HEK293 (cell line): ENCODE data around the gene ARHGAP26.
A peak's percentile ranks its signal among the peaks of the same experiment; 100 is the strongest.
"Not testable (repeated sequence)": the region's sequence is repeated elsewhere in the genome, so short reads cannot be mapped to it uniquely, and the experiment has no call there.

Experiments used
- CTCF ChIA-PET: fragments of 350-600 bp; formaldehyde crosslinking; extraction: SDS; loops from one replicate; lab custom pipeline; 2021; ENCODE audit warnings: antibody characterized with exemption; lab: Yijun Ruan, JAX
- POLR2A ChIA-PET: fragments of 300-600 bp; formaldehyde crosslinking; extraction: SDS; loops from one replicate; lab custom pipeline; 2020; ENCODE audit warnings: antibody characterized with exemption, inconsistent platforms; lab: Yijun Ruan, JAX
- H3K27ac ChIP-seq: fragments of 200-500 bp; sonication (Bioruptor generic); 2 replicates; pipeline ENCODE4 v1.5.1; 2014; ENCODE audit warnings: low read depth, low read length, control low read depth, inconsistent platforms; ENCODE audit errors: extremely low read depth
- H3K36me3 ChIP-seq, 2 experiments: fragments of 200-500 bp in 1 of 2; sonication (Bioruptor generic) in 1 of 2; 1 replicate in 1 of 2; 2 replicates in 1 of 2; pipeline ENCODE4 v1.5.1; 2014 to 2017; ENCODE audit warnings: inconsistent platforms in 2 of 2, low read length in 2 of 2; ENCODE audit not compliant: control insufficient read depth in 2 of 2, insufficient read depth in 1 of 2
- H3K4me1 ChIP-seq: fragments of 200-500 bp; sonication (Bioruptor generic); 2 replicates; pipeline ENCODE4 v1.5.1; 2014; ENCODE audit warnings: mild to moderate bottlenecking, low read length, inconsistent platforms; ENCODE audit not compliant: control insufficient read depth, insufficient read depth
- H3K4me3 ChIP-seq: 2 replicates; pipeline ENCODE4 v1.5.1; 2011; ENCODE audit warnings: low read depth, mild to moderate bottlenecking, control low read depth, low read length, moderate library complexity
- H3K9me3 ChIP-seq: fragments of 200-500 bp; sonication (Bioruptor generic); 2 replicates; pipeline ENCODE4 v1.5.1; 2014; ENCODE audit warnings: low read depth, low read length, inconsistent platforms; ENCODE audit not compliant: control insufficient read depth, insufficient read depth
- HOXA7 ChIP-seq: sonication (generic); formaldehyde crosslinking; IDR thresholded peaks from 2 replicates; pipeline ENCODE4 v1.8.1; 2022; ENCODE audit warnings: missing genetic modification reagents, borderline replicate concordance
- KLF16 ChIP-seq: fragments of 450-650 bp; formaldehyde crosslinking; IDR thresholded peaks from 2 replicates; pipeline ENCODE4 v1.5.1; 2017; ENCODE audit warnings: missing biosample characterization, missing genetic modification characterization
- KLF8 ChIP-seq: fragments of 450-650 bp; formaldehyde crosslinking; IDR thresholded peaks from 2 replicates; pipeline ENCODE4 v1.5.1; 2016; ENCODE audit warnings: missing biosample characterization, missing genetic modification characterization
- MEIS1 ChIP-seq: sonication (generic); formaldehyde crosslinking; IDR thresholded peaks from 2 replicates; pipeline ENCODE4 v1.8.1; 2022; ENCODE audit warnings: missing genetic modification reagents, mild to moderate bottlenecking, borderline replicate concordance
- SP2 ChIP-seq: fragments of 450-650 bp; formaldehyde crosslinking; IDR thresholded peaks from 2 replicates; pipeline ENCODE4 v1.5.1; 2016; ENCODE audit warnings: missing biosample characterization, missing genetic modification characterization
- ZNF2 ChIP-seq: fragments of 450-650 bp; formaldehyde crosslinking; IDR thresholded peaks from 2 replicates; pipeline ENCODE4 v1.5.1; 2016; ENCODE audit warnings: missing biosample characterization, missing genetic modification characterization
- ZNF350 ChIP-seq: fragments of 450-650 bp; formaldehyde crosslinking; IDR thresholded peaks from 2 replicates; pipeline ENCODE4 v1.5.0; 2017; ENCODE audit warnings: missing biosample characterization, mild to moderate bottlenecking, missing genetic modification characterization
- ZNF391 ChIP-seq: fragments of 450-650 bp; formaldehyde crosslinking; IDR thresholded peaks from 2 replicates; pipeline ENCODE4 v1.5.1; 2016; ENCODE audit warnings: low read depth, missing biosample characterization, missing genetic modification characterization, borderline replicate concordance
- ZNF514 ChIP-seq: fragments of 450-650 bp; formaldehyde crosslinking; IDR thresholded peaks from 2 replicates; pipeline ENCODE4 v1.5.1; 2016; ENCODE audit warnings: missing biosample characterization, missing genetic modification characterization
- ZNF529 ChIP-seq: fragments of 450-650 bp; formaldehyde crosslinking; IDR thresholded peaks from 2 replicates; pipeline ENCODE4 v1.5.1; 2017; ENCODE audit warnings: missing genetic modification characterization, missing biosample characterization; ENCODE audit not compliant: insufficient replicate concordance
- ZNF548 ChIP-seq: fragments of 450-650 bp; formaldehyde crosslinking; IDR thresholded peaks from 2 replicates; pipeline ENCODE4 v1.5.1; 2016; ENCODE audit warnings: missing biosample characterization, missing genetic modification characterization
- ZNF561 ChIP-seq: fragments of 450-650 bp; IDR thresholded peaks from 2 replicates; pipeline ENCODE4 v1.5.1; 2018; ENCODE audit warnings: missing biosample characterization, missing genetic modification characterization, borderline replicate concordance
- ZSCAN16 ChIP-seq: fragments of 450-650 bp; formaldehyde crosslinking; IDR thresholded peaks from 2 replicates; pipeline ENCODE4 v1.5.1; 2016; ENCODE audit warnings: missing biosample characterization, missing genetic modification characterization
- TF ChIP-seq, protein P1 (sequence below): fragments of 450-650 bp; formaldehyde crosslinking; IDR thresholded peaks from 2 replicates; pipeline ENCODE4 v1.5.1; 2016; ENCODE audit warnings: missing biosample characterization, missing genetic modification characterization
- TF ChIP-seq, protein P2 (sequence below): fragments of 450-650 bp; formaldehyde crosslinking; IDR thresholded peaks from 2 replicates; pipeline ENCODE4 v1.5.1; 2016; ENCODE audit warnings: missing biosample characterization, missing genetic modification characterization
- TF ChIP-seq, protein P3 (sequence below): fragments of 450-650 bp; formaldehyde crosslinking; IDR thresholded peaks from 2 replicates; pipeline ENCODE4 v1.5.1; 2016; ENCODE audit warnings: missing biosample characterization, missing genetic modification characterization
- TF ChIP-seq, protein P4 (sequence below): fragments of 450-650 bp; formaldehyde crosslinking; IDR thresholded peaks from 2 replicates; pipeline ENCODE4 v1.5.1; 2016; ENCODE audit warnings: missing biosample characterization, missing genetic modification characterization

Gene ARHGAP26

DNA sequence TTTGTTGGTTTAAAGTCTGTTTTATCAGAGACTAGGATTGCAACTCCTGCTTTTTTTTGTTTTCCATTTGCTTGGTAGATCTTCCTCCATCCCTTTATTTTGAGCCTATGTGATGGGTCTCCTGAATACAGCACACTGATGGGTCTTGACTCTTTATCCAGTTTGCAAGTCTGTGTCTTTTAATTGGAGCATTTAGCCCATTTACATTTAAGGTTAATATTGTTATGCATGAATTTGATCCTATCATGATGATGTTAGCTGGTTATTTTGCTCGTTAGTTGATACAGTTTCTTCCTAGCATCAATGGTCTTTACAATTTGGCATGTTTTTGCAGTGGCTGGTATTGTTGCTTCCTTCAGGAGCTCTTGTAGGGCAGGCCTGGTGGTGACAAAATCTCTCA lies 219.1 kb downstream of the ARHGAP26 start:
- H3K9me3 ChIP-seq, H3K4me1 ChIP-seq, POLR2A ChIA-PET, H3K4me3 ChIP-seq, H3K27ac ChIP-seq, H3K36me3 ChIP-seq, CTCF ChIA-PET: not testable (repeated sequence)
- TF ChIP-seq ZNF529 (tag by site-specific recombination) = peak; percentile 64

DNA sequence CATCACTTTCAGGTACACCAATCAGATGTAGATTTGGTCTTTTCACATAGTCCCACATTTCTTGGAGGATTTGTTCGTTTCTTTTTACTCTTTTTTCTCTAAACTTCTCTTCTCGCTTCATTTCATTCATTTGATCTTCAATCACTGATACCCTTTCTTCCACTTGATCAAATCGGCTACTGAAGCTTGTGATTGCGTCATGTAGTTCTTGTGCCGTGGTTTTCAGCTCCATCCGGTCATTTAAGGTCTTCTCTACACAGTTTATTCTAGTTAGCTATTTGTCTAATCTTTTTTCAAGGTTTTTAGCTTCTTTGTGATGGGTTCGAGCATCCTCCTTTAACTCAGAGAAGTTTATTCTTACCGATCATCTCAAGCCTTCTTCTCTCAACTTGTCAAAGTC lies 219.9 kb downstream of the ARHGAP26 start:
- CTCF ChIA-PET = interaction anchor here (0.6 to 1.2 kb wide), 2 partner anchors 13 to 413 kb away, joined by 4 to 5 read pairs; partner anchors contain the start of gene NR3C1
- H3K27ac ChIP-seq, H3K4me1 ChIP-seq, H3K9me3 ChIP-seq, H3K4me3 ChIP-seq, POLR2A ChIA-PET, H3K36me3 ChIP-seq: not testable (repeated sequence)

DNA sequence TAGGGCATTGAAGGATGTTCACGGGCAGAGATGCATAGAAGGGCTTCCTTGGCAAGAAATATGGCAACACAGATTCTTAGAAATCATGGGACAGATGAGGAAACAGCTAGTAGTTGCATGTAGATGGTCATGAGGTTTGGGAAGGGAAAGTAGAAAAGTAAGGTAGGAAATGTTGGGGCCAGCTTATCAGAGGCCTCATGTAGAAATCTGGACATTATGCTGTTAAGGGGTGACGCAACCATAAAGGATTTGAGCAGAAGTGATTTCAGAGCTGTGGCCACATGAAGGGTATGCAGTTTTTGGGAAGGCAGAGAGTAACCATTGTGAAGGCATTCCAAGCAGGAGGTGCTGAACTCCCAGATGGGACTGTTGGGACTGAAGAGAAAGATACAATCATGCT lies 224.0 kb downstream of the ARHGAP26 start:
- H3K4me1 ChIP-seq = no peaks in the 10 kb centered on the region
- CTCF ChIA-PET = no interaction called here
- POLR2A ChIA-PET = no interaction called here
- H3K4me3 ChIP-seq = no peak overlapping the region
- H3K36me3 ChIP-seq = no peaks in the 10 kb centered on the region
- no peak overlapping the region for H3K27ac ChIP-seq
- TF ChIP-seq MEIS1 (CRISPR knock-in tag) (no peak), SP2 (tag by site-specific recombination) (no peak), ZNF350 (tag by site-specific recombination) (no peak), KLF8 (tag by site-specific recombination) (no peak), ZNF2 (no peak), HOXA7 (CRISPR knock-in tag) (no peak), ZSCAN16 (tag by site-specific recombination) (no peak), ZNF561 (tag by site-specific recombination) (no peak), ZNF391 (no peak), ZNF548 (tag by site-specific recombination) (no peak), ZNF514 (no peak), KLF16 (tag by site-specific recombination) (no peak)
- TF ChIP-seq, protein P1, sequence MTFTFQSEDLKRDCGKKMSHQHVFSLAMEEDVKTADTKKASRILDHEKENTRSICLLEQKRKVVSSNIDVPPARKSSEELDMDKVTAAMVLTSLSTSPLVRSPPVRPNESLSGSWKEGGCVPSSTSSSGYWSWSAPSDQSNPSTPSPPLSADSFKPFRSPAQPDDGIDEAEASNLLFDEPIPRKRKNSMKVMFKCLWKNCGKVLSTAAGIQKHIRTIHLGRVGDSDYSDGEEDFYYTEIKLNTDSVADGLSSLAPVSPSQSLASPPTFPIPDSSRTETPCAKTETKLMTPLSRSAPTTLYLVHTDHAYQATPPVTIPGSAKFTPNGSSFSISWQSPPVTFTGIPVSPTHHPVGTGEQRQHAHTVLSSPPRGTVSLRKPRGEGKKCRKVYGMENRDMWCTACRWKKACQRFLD (tag by site-specific recombination) = no peak
- TF ChIP-seq, protein P2, sequence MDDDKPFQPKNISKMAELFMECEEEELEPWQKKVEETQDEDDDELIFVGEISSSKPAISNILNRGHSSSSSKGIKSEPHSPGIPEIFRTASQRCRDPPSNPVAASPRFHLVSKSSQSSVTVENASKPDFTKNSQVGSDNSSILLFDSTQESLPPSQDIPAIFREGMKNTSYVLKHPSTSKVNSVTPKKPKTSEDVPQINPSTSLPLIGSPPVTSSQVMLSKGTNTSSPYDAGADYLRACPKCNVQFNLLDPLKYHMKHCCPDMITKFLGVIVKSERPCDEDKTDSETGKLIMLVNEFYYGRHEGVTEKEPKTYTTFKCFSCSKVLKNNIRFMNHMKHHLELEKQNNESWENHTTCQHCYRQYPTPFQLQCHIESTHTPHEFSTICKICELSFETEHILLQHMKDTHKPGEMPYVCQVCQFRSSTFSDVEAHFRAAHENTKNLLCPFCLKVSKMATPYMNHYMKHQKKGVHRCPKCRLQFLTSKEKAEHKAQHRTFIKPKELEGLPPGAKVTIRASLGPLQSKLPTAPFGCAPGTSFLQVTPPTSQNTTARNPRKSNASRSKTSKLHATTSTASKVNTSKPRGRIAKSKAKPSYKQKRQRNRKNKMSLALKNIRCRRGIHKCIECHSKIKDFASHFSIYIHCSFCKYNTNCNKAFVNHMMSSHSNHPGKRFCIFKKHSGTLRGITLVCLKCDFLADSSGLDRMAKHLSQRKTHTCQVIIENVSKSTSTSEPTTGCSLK (tag by site-specific recombination) = no peak
- TF ChIP-seq, protein P3, sequence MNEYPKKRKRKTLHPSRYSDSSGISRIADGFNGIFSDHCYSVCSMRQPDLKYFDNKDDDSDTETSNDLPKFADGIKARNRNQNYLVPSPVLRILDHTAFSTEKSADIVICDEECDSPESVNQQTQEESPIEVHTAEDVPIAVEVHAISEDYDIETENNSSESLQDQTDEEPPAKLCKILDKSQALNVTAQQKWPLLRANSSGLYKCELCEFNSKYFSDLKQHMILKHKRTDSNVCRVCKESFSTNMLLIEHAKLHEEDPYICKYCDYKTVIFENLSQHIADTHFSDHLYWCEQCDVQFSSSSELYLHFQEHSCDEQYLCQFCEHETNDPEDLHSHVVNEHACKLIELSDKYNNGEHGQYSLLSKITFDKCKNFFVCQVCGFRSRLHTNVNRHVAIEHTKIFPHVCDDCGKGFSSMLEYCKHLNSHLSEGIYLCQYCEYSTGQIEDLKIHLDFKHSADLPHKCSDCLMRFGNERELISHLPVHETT (tag by site-specific recombination) = no peak
- TF ChIP-seq, protein P4, sequence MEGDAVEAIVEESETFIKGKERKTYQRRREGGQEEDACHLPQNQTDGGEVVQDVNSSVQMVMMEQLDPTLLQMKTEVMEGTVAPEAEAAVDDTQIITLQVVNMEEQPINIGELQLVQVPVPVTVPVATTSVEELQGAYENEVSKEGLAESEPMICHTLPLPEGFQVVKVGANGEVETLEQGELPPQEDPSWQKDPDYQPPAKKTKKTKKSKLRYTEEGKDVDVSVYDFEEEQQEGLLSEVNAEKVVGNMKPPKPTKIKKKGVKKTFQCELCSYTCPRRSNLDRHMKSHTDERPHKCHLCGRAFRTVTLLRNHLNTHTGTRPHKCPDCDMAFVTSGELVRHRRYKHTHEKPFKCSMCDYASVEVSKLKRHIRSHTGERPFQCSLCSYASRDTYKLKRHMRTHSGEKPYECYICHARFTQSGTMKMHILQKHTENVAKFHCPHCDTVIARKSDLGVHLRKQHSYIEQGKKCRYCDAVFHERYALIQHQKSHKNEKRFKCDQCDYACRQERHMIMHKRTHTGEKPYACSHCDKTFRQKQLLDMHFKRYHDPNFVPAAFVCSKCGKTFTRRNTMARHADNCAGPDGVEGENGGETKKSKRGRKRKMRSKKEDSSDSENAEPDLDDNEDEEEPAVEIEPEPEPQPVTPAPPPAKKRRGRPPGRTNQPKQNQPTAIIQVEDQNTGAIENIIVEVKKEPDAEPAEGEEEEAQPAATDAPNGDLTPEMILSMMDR (tag by site-specific recombination) = no peak
- no peaks in the 10 kb centered on the region for H3K9me3 ChIP-seq
